ENCODE results near the gene CREB3L2.

CREB3L2 gene

GRCh38 chr7:137848095-137848494 lies 153.8 kb downstream of the CREB3L2 start:
- Histone ChIP-seq H3K36me3 (no peaks in the 10 kb centered on the region), H3K27me3 (ENCODE audit: insufficient read depth, low read depth, severe bottlenecking) (peaks cover 5% of the 10 kb centered on the region), H3K27ac (no peak overlapping the region), H3K9me3 (ENCODE audit: severe bottlenecking) (no peaks in the 10 kb centered on the region), H3K4me3 (ENCODE audit: low read depth, low read length) (no peak overlapping the region)
- no peak for TF ChIP-seq CTCF (IDR thresholded peaks at IDR 0.05; ENCODE audit: low read depth, low read length)
- no peak for DNase-seq

- TF ChIP-seq CTCF (IDR thresholded peaks at IDR 0.05; ENCODE audit: low read depth, low read length) = no peak
- no peaks in the 10 kb centered on the region for H3K36me3 ChIP-seq
- peaks cover 5% of the 10 kb centered on the region for H3K27me3 ChIP-seq (ENCODE audit: insufficient read depth, low read depth, severe bottlenecking)
- no peak for DNase-seq
- no peak overlapping the region for H3K27ac ChIP-seq
- H3K9me3 ChIP-seq (ENCODE audit: severe bottlenecking) = no peaks in the 10 kb centered on the region
- H3K4me3 ChIP-seq (ENCODE audit: low read depth, low read length) = no peak overlapping the region
These were observed 154.3 kb downstream of the CREB3L2 start for GRCh38 chr7:137847568-137848050.

GRCh38 chr7:137846827-137847567 lies 154.9 kb downstream of the CREB3L2 start, which contains the start of gene DGKI:
Gene DGKI (minus strand): TSS chr7:137846974.
- peak within 1 kb of the TSS; percentile 52 for H3K4me3 ChIP-seq (ENCODE audit: low read depth, low read length)
- peaks cover 5% of the 10 kb centered on the region for H3K27me3 ChIP-seq (ENCODE audit: insufficient read depth, low read depth, severe bottlenecking)
- no peaks in the 10 kb centered on the region for H3K36me3 ChIP-seq
- H3K27ac ChIP-seq = no peak within 1 kb of the TSS
- DNase-seq = no peak
- H3K9me3 ChIP-seq (ENCODE audit: severe bottlenecking) = no peaks in the 10 kb centered on the region
- TF ChIP-seq CTCF (IDR thresholded peaks at IDR 0.05; ENCODE audit: low read depth, low read length) = no peak

GRCh38 chr7:137846549-137846826 lies 155.4 kb downstream of the CREB3L2 start:
- H3K27me3 ChIP-seq (ENCODE audit: insufficient read depth, low read depth, severe bottlenecking) = peaks cover 5% of the 10 kb centered on the region

GRCh38 chr7:137844677-137845425 lies 157.0 kb downstream of the CREB3L2 start:
- peaks cover 5% of the 10 kb centered on the region for H3K27me3 ChIP-seq (ENCODE audit: insufficient read depth, low read depth, severe bottlenecking)
- no peak overlapping the region for H3K27ac ChIP-seq
- TF ChIP-seq CTCF (IDR thresholded peaks at IDR 0.05; ENCODE audit: low read depth, low read length) = no peak
- no peak for DNase-seq
- no peak overlapping the region for H3K4me3 ChIP-seq (ENCODE audit: low read depth, low read length)
- no peaks in the 10 kb centered on the region for H3K36me3 ChIP-seq
- no peaks in the 10 kb centered on the region for H3K9me3 ChIP-seq (ENCODE audit: severe bottlenecking)

More at GRCh38 chr7:137846549-137846826, 155.4 kb downstream of the CREB3L2 start:
- H3K9me3 ChIP-seq (ENCODE audit: severe bottlenecking) = no peaks in the 10 kb centered on the region
- TF ChIP-seq CTCF (IDR thresholded peaks at IDR 0.05; ENCODE audit: low read depth, low read length) = no peak
- H3K4me3 ChIP-seq (ENCODE audit: low read depth, low read length) = peak overlapping the region; percentile 52
- H3K36me3 ChIP-seq = no peaks in the 10 kb centered on the region
- no peak for DNase-seq
- no peak overlapping the region for H3K27ac ChIP-seq
